ENCODE results near the gene HECW1. TPM values are rescaled to one million over a fixed set of nuclear protein-coding genes. Genes with fewer than 3 reads are reported as not detected.

Gene HECW1
- total RNA-seq, 1 donor from 2014 or later = 0.46 TPM

DNA sequence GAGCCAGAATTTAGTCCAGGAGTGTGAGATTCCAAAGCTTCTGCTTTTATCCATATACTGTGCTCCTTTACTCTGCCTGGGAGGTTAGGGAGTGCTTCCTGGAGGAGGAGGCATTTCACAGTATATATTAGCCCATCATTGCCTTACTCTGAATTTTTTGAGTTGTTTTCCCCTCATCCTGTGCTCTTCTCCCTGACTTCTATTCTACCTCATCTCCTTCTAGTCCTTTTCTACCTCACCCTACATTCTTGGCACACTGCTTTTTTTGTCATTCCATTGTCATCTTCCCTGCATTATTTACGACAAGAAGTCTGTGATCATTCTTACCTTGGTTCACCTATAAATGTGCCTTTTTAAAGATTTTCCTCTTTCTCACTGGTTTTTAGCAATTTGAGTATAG is 491.8 kb downstream of the HECW1 start:
- TF ChIP-seq, protein P1, sequence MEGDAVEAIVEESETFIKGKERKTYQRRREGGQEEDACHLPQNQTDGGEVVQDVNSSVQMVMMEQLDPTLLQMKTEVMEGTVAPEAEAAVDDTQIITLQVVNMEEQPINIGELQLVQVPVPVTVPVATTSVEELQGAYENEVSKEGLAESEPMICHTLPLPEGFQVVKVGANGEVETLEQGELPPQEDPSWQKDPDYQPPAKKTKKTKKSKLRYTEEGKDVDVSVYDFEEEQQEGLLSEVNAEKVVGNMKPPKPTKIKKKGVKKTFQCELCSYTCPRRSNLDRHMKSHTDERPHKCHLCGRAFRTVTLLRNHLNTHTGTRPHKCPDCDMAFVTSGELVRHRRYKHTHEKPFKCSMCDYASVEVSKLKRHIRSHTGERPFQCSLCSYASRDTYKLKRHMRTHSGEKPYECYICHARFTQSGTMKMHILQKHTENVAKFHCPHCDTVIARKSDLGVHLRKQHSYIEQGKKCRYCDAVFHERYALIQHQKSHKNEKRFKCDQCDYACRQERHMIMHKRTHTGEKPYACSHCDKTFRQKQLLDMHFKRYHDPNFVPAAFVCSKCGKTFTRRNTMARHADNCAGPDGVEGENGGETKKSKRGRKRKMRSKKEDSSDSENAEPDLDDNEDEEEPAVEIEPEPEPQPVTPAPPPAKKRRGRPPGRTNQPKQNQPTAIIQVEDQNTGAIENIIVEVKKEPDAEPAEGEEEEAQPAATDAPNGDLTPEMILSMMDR (IDR thresholded peaks at IDR 0.05; ENCODE audit: insufficient read depth, low read length, poor library complexity, severe bottlenecking) = no peak
- Histone ChIP-seq H3K36me3 (ENCODE audit: control insufficient read depth, insufficient read depth, low read length) (no peaks in the 10 kb centered on the region), H3K4me3 (ENCODE audit: low read depth, low read length) (no peak overlapping the region), H3K27me3 (ENCODE audit: control insufficient read depth, insufficient read depth, low read length) (no peaks in the 10 kb centered on the region)
- DNase-seq (ENCODE audit: low read depth) = no peak

DNA sequence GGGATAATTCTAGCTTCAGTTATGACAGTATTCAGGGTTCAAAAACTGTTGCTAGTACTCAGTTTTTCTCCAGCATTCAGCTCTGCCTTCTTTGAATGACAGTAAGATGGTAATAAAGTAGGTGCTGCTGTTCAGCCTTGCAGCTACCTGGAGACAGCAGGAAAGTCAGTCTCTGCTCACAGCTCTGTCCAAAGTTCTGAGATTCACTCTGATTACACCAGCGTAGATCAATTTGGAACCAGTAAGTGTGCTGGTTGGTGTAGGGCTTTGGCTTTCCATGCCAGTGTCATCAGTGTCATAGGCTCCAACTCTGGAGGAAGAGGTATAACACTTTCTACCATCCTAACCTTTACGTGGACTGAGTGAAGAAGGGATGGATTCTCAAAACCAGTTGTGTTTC is 496.6 kb downstream of the HECW1 start:
- TF ChIP-seq, protein P1 (IDR thresholded peaks at IDR 0.05; ENCODE audit: insufficient read depth, low read length, poor library complexity, severe bottlenecking) = no peak
- H3K36me3 ChIP-seq (ENCODE audit: control insufficient read depth, insufficient read depth, low read length) = peaks cover 2% of the 10 kb centered on the region

GRCh38 chr7:43612128-43612527 is 499.7 kb downstream of the HECW1 start:
- Histone ChIP-seq H3K27me3 (ENCODE audit: control insufficient read depth, insufficient read depth, low read length) (no peaks in the 10 kb centered on the region), H3K36me3 (ENCODE audit: control insufficient read depth, insufficient read depth, low read length) (peaks cover 2% of the 10 kb centered on the region), H3K4me3 (ENCODE audit: low read depth, low read length) (no peak overlapping the region)
- DNase-seq (ENCODE audit: low read depth) = no peak
- TF ChIP-seq, protein P1 (IDR thresholded peaks at IDR 0.05; ENCODE audit: insufficient read depth, low read length, poor library complexity, severe bottlenecking) = no peak

More for the DNA sequence above, 496.6 kb downstream of the HECW1 start:
- no peak for DNase-seq (ENCODE audit: low read depth)
- Histone ChIP-seq H3K4me3 (ENCODE audit: low read depth, low read length) (no peak overlapping the region), H3K27me3 (ENCODE audit: control insufficient read depth, insufficient read depth, low read length) (no peaks in the 10 kb centered on the region)

DNA sequence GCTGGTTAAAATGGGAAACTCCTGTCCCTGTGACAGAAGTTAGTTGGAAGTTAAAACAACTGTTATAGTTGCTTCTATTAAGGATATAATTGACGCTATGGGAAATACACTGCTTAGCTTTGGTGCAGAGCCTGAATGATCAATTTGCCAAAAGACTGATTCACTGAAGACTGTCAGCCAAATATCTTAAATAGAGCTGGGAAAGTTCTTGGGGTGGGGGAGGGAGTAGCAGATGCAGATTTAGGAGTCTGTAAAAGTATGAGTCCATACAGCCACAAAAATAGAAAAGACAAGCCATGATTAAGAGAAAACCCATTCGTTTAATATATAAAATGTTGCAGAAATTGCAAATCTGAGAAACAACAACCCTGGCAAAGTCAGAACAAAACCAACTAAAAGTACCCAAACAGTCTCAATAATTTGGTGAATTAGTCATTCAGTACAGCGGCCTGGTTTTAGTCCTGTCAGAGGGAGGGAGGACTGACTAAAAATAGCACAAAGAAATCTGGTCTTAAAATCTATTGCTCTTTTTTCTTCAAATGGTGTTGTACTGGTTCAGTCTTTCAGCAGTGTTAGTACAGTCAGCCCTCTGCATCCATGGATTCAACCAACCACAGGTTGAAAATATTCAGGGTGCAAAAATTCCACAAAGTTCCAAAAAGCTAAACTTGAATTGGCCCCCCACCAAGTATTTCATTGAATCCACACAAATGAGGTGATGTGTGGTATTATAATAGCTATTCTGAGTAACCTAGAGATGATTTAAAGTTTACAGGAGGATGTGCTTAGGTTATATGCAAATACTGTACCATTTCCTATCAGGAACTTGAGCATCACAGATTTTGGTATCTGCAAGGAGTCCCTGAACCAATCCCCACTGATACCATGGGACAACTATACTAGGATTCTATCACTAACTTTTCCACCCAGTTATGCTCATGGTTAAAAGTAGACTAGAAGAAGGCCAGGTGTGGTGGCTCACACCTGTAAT is 500.4 kb downstream of the HECW1 start:
- H3K4me3 ChIP-seq (ENCODE audit: low read depth, low read length) = no peak overlapping the region
- peaks cover 2% of the 10 kb centered on the region for H3K36me3 ChIP-seq (ENCODE audit: control insufficient read depth, insufficient read depth, low read length)
- DNase-seq (ENCODE audit: low read depth) = no peak
- H3K27me3 ChIP-seq (ENCODE audit: control insufficient read depth, insufficient read depth, low read length) = no peaks in the 10 kb centered on the region
- TF ChIP-seq, protein P1 (IDR thresholded peaks at IDR 0.05; ENCODE audit: insufficient read depth, low read length, poor library complexity, severe bottlenecking) = no peak

Other genes with a start within 250 kb of the HECW1 start
- 10.5 and 14.4 TPM in 2 replicates for gene C7orf25, start 200.6 kb upstream of the HECW1 start, total RNA-seq
- gene PSMA2, start 180.5 kb upstream of the HECW1 start, total RNA-seq = 71.2 and 91.8 TPM in 2 replicates
- gene MRPL32, start 180.3 kb upstream of the HECW1 start, total RNA-seq = 95.4 and 97.9 TPM in 2 replicates